ENCODE results near the gene LOXL4.

The LOXL4 gene

GRCh38 chr10:98253499-98253898 is 14.5 kb downstream of the LOXL4 start:
- H3K36me3 Mint-ChIP-seq (ENCODE audit: low read depth) = peaks cover 15% of the 10 kb centered on the region
- no peaks in the 10 kb centered on the region for H3K27me3 Mint-ChIP-seq (ENCODE audit: low read depth, poor library complexity)
- no peak for TF ChIP-seq CTCF (IDR thresholded peaks at IDR 0.05)
- DNase-seq = no peak
- peaks cover 30% of the 10 kb centered on the region for H3K4me1 Mint-ChIP-seq
- H3K27ac Mint-ChIP-seq = no peak overlapping the region
- H3K9me3 Mint-ChIP-seq = no peaks in the 10 kb centered on the region
- H3K4me3 Mint-ChIP-seq = no peak overlapping the region

GRCh38 chr10:98252464-98252863 is 15.5 kb downstream of the LOXL4 start:
- no peak for DNase-seq
- H3K36me3 Mint-ChIP-seq (ENCODE audit: low read depth) = peaks cover 15% of the 10 kb centered on the region
- no peaks in the 10 kb centered on the region for H3K9me3 Mint-ChIP-seq
- H3K27ac Mint-ChIP-seq = no peak overlapping the region
- TF ChIP-seq CTCF (IDR thresholded peaks at IDR 0.05) = no peak
- no peak overlapping the region for H3K4me3 Mint-ChIP-seq
- peaks cover 40% of the 10 kb centered on the region for H3K4me1 Mint-ChIP-seq
- no peaks in the 10 kb centered on the region for H3K27me3 Mint-ChIP-seq (ENCODE audit: low read depth, poor library complexity)

- peaks cover 48% of the 10 kb centered on the region for H3K4me1 Mint-ChIP-seq
- H3K4me3 Mint-ChIP-seq = no peak overlapping the region
- H3K36me3 Mint-ChIP-seq (ENCODE audit: low read depth) = peaks cover 15% of the 10 kb centered on the region
- no peaks in the 10 kb centered on the region for H3K27me3 Mint-ChIP-seq (ENCODE audit: low read depth, poor library complexity)
- H3K27ac Mint-ChIP-seq = peak overlapping the region; percentile 41
- no peak for TF ChIP-seq CTCF (IDR thresholded peaks at IDR 0.05)
- no peaks in the 10 kb centered on the region for H3K9me3 Mint-ChIP-seq
- no peak for DNase-seq
Observed at GRCh38 chr10:98251399-98251798, 16.6 kb downstream of the LOXL4 start.

- TF ChIP-seq CTCF (IDR thresholded peaks at IDR 0.05) = no peak
- Mint-ChIP-seq H3K4me3 (no peak overlapping the region), H3K36me3 (ENCODE audit: low read depth) (peaks cover 27% of the 10 kb centered on the region), H3K27me3 (ENCODE audit: low read depth, poor library complexity) (no peaks in the 10 kb centered on the region), H3K27ac (no peak overlapping the region), H3K4me1 (peaks cover 45% of the 10 kb centered on the region), H3K9me3 (no peaks in the 10 kb centered on the region)
- DNase-seq = no peak
Observed at GRCh38 chr10:98249134-98249533, 18.9 kb downstream of the LOXL4 start.

GRCh38 chr10:98248018-98248417 is 20.0 kb downstream of the LOXL4 start:
- peak overlapping the region; percentile 76 for H3K27ac Mint-ChIP-seq
- H3K4me3 Mint-ChIP-seq = no peak overlapping the region
- H3K4me1 Mint-ChIP-seq = peaks cover 44% of the 10 kb centered on the region
- no peaks in the 10 kb centered on the region for H3K9me3 Mint-ChIP-seq
- no peak for DNase-seq
- no peaks in the 10 kb centered on the region for H3K27me3 Mint-ChIP-seq (ENCODE audit: low read depth, poor library complexity)
- peaks cover 31% of the 10 kb centered on the region for H3K36me3 Mint-ChIP-seq (ENCODE audit: low read depth)
- no peak for TF ChIP-seq CTCF (IDR thresholded peaks at IDR 0.05)

- H3K4me1 Mint-ChIP-seq = peaks cover 44% of the 10 kb centered on the region
- H3K27ac Mint-ChIP-seq = peak overlapping the region; percentile 97
- DNase-seq = peak; percentile 43
- H3K9me3 Mint-ChIP-seq = no peaks in the 10 kb centered on the region
- TF ChIP-seq CTCF (IDR thresholded peaks at IDR 0.05) = no peak
- peaks cover 31% of the 10 kb centered on the region for H3K36me3 Mint-ChIP-seq (ENCODE audit: low read depth)
- H3K27me3 Mint-ChIP-seq (ENCODE audit: low read depth, poor library complexity) = no peaks in the 10 kb centered on the region
- peak overlapping the region; percentile 49 for H3K4me3 Mint-ChIP-seq
Observed at GRCh38 chr10:98246911-98247805, 20.8 kb downstream of the LOXL4 start.

All from nephron progenitor cell (in vitro differentiated cells).